Testis (tissue), 3 donors: ENCODE results near the gene SLC2A9. TPM values are rescaled to one million over a fixed set of nuclear protein-coding genes. Genes with fewer than 3 reads are reported as not detected.

ENCODE experiments used
- DNase-seq: peaks from one replicate; pipeline ENCODE4 v3.0.0-alpha.2; 2019
- H3K27ac ChIP-seq, 2 donors: fragments of 200-600 bp; sonication (generic); one replicate each; pipeline ENCODE4 v1.5.1; 2019
- H3K27me3 ChIP-seq: fragments of 200-600 bp; sonication (generic); one replicate; pipeline ENCODE4 v1.5.1; 2019
- H3K36me3 ChIP-seq: fragments of 200-600 bp; sonication (generic); one replicate; pipeline ENCODE4 v1.5.1; 2017; ENCODE audit warnings: low read depth; ENCODE audit errors: missing control alignments
- H3K4me1 ChIP-seq: fragments of 200-600 bp; sonication (generic); one replicate; pipeline ENCODE4 v1.5.1; 2019
- H3K4me3 ChIP-seq, 2 donors: fragments of 200-600 bp; sonication (generic); one replicate each; pipeline ENCODE4 v1.5.1; 2017 to 2019
- H3K9me3 ChIP-seq: fragments of 200-600 bp; sonication (generic); one replicate; pipeline ENCODE4 v1.5.1; 2017
- POLR2A ChIP-seq: fragments of 450-650 bp; IDR thresholded peaks from one replicate; pipeline ENCODE4 v1.6.1; 2017; ENCODE audit warnings: antibody characterized with exemption, mild to moderate bottlenecking, moderate library complexity
- WGBS, 2 donors: methylation state at CpG; one replicate each; pipeline ENCODE4 v1.1.5; 2018; 5-methylcytosine and 5-hydroxymethylcytosine counted together
- intact Hi-C: fragments of 100-400 bp; cut with DNase I; formaldehyde crosslinking; loops from one replicate; pipeline ENCODE4 v1.15.1; 2023; ENCODE audit warnings: low total_unique reads
- polyA plus RNA-seq: library from polyadenylated mRNA; stranded (reverse); fragments of 350-450 nt; fragmentation: Illumina TruSeq; extraction: RNeasy Lipid Tissue Mini Kit (QIAGEN cat#74804); gene quantifications from one replicate; pipeline ENCODE4 v1.2.3, GENCODE V29; 2014; ENCODE audit warnings: low read depth, low replicate concordance; ENCODE audit not compliant: insufficient read depth
- total RNA-seq, 2 donors: library from RNA; depleted of rRNA; stranded (reverse); fragments of >200 nt; gene quantifications; one replicate each; pipeline ENCODE4 v1.2.3, GENCODE V29; 2016
- TF ChIP-seq, protein P1 (sequence below), 3 experiments: fragments of 450-650 bp in 2 of 3; fragments of 200-600 bp in 1 of 3; sonication (generic) in 1 of 3; IDR thresholded peaks; one replicate each; pipeline ENCODE4 v1.5.1; 2016 to 2019; ENCODE audit warnings: antibody characterized with exemption in 3 of 3, mild to moderate bottlenecking in 2 of 3, moderate library complexity in 1 of 3

SLC2A9 gene
- total and polyA plus RNA-seq, 3 donors from 2014 or later: 6.3 to 7.5 (median 6.8) TPM

DNA sequence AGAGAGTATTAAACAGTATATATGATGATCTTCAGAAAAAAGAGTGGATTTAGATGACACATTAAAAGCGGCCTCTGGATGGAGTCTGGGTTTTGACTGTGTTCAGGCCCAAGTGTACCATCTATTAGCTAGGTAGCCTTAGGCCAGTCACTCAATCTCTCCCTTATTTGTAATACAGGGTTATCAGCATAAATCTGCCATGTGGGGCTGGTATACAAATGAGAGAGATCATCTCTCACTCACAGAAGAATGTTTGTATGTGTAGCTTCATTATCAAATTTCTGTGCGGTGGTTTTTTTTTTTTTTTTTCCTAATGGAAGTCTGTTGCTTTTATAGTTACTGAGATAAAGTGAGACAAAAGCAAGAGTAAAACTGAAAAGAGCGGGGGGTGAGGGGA lies 12.7 kb downstream of the SLC2A9 start:
- TF ChIP-seq, protein P1, sequence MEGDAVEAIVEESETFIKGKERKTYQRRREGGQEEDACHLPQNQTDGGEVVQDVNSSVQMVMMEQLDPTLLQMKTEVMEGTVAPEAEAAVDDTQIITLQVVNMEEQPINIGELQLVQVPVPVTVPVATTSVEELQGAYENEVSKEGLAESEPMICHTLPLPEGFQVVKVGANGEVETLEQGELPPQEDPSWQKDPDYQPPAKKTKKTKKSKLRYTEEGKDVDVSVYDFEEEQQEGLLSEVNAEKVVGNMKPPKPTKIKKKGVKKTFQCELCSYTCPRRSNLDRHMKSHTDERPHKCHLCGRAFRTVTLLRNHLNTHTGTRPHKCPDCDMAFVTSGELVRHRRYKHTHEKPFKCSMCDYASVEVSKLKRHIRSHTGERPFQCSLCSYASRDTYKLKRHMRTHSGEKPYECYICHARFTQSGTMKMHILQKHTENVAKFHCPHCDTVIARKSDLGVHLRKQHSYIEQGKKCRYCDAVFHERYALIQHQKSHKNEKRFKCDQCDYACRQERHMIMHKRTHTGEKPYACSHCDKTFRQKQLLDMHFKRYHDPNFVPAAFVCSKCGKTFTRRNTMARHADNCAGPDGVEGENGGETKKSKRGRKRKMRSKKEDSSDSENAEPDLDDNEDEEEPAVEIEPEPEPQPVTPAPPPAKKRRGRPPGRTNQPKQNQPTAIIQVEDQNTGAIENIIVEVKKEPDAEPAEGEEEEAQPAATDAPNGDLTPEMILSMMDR (IDR thresholded peaks at IDR 0.05): no peak
- TF ChIP-seq POLR2A: no peak
- no peak for DNase-seq
- Histone ChIP-seq H3K4me1 (no peaks in the 10 kb centered on the region), H3K27me3 (no peaks in the 10 kb centered on the region), H3K4me3 (no peak overlapping the region), H3K9me3 (no peaks in the 10 kb centered on the region), H3K27ac (no peak overlapping the region), H3K36me3 (no peaks in the 10 kb centered on the region)
- intact Hi-C loops: no loop called here
- WGBS, 2 donors: 75 to 88% methylated on average over 3 of the region's 3 CpGs

DNA sequence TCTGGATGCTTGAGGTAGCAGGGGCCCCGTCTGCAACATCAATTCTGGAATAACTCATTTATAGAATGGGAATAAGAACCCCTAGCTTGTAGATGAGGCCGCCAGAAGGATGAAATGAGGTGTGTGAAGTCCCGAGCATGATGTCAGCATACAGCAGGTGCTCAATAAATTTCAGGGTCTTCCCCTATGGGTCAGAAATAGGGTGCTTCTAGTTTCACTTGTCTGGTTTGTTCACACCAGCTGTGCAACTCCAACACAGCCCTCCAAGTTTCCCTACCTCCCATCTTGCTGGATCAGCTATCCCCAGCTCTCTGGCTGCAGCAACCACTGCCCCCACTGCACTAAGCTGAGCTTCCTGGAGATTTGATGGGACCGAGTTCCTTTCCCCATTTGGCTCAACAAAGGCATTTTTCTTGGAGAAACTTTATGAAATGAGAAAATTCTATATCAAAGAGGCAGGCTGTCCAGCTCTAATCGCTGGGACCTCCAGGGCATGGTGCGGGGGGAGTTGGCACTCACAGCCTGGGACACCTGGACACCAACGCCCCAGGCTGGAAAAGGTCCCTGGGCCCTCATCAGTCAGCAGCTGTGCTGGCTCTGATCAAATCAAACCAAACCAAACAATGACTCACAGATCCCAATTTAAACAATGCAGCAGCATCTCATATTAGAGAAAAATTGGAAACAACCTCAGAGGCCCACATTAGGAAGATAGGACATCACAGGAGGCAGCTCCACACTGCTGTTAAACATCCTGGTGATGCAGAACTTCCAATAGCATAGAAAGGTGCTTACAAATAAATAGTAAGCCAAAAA lies 13.3 kb downstream of the SLC2A9 start:
- intact Hi-C loops: no loop called here
- no peaks in the 10 kb centered on the region for H3K27me3 ChIP-seq
- no peaks in the 10 kb centered on the region for H3K9me3 ChIP-seq
- H3K4me3 ChIP-seq: no peak overlapping the region
- no peak for DNase-seq
- no peaks in the 10 kb centered on the region for H3K4me1 ChIP-seq
- 58 to 61% methylated on average over 7 of the region's 7 CpGs for WGBS, 2 donors
- H3K36me3 ChIP-seq: no peaks in the 10 kb centered on the region
- H3K27ac ChIP-seq: no peak overlapping the region
- no peak for TF ChIP-seq POLR2A
- TF ChIP-seq, protein P1 (IDR thresholded peaks at IDR 0.05): no peak

DNA sequence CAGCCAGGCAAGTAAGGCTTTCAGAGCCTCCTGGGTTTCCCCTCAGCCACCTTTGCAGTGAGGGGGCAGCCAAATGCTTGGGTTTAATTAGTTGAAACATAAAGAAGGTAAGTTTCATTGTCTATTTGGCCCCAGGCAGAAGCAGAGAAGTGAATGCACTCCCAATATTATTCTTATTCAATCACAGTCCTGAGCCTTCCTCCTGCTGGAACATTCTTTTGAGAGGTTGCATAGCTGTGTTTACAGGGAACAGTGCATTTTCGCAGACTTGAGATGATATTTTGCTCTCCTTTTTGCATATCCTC lies 13.9 kb downstream of the SLC2A9 start:
- Histone ChIP-seq H3K36me3 (no peaks in the 10 kb centered on the region), H3K27me3 (no peaks in the 10 kb centered on the region), H3K9me3 (no peaks in the 10 kb centered on the region), H3K4me1 (no peaks in the 10 kb centered on the region), H3K27ac (no peak overlapping the region), H3K4me3 (no peak overlapping the region)
- intact Hi-C loops: no loop called here
- TF ChIP-seq, protein P1 (IDR thresholded peaks at IDR 0.05): no peak
- TF ChIP-seq POLR2A: no peak
- 80 to 90% methylated on average over 1 of the region's 1 CpG for WGBS, 2 donors
- no peak for DNase-seq

DNA sequence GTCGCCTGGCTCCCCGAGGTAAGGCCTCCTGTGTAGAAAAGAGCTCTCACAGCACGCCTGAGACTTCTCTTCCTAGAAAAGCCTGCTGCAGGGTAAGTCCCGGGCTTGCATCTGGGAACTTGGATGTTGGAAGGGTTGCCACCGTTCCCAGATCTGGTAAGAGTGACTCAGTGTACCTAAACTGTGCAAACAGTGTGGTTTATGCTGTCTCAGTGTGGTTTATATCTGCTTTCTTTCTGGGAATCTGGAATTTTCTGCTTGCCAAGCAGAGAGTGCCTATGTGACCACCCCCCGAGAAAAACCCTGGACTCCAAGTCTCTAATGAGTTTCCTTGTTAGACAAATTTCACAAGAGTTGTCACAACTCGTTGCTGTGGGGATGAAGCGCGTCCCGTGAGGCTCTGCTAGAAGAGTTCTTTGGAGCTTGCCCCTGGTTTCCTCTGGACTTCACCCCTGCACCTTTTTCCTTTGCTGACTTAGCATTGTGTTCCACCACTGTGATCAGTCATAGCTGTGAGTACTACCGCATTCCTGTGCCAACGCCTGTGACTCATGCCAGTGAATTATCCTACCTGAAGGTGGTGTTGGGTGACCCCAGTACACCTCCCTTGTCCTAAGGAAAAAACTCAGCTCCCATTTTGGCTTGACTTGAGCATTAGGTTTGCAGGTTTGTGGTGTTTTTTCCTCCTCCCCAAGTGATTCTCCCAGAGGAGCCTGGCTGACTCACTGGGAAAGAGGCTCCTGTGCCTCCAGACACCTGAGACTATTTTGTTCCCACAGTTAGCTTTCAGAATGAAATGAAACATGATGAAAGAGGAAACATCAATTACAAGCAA lies 14.5 kb downstream of the SLC2A9 start:
- Histone ChIP-seq H3K4me1 (no peaks in the 10 kb centered on the region), H3K36me3 (no peaks in the 10 kb centered on the region), H3K9me3 (no peaks in the 10 kb centered on the region), H3K27ac (peak overlapping the region in 1 of 2 donors; percentile 52), H3K4me3 (no peak overlapping the region), H3K27me3 (no peaks in the 10 kb centered on the region)
- intact Hi-C loops: no loop called here
- TF ChIP-seq POLR2A: no peak
- TF ChIP-seq, protein P1 (IDR thresholded peaks at IDR 0.05): no peak
- no peak for DNase-seq
- WGBS, 2 donors: 82 to 87% methylated on average over 11 to 12 of the region's 12 CpGs
